SH-SY5Y (cell line): Measurements from ENCODE around the gene SIGLECL1.

ENCODE experiments used
- GATA2 ChIP-seq: IDR thresholded peaks from 2 replicates; pipeline ENCODE4 v1.6.1; 2011; ENCODE audit warnings: mild to moderate bottlenecking, low read depth, low read length
- GATA3 ChIP-seq: IDR thresholded peaks from 2 replicates; pipeline ENCODE4 v1.6.1; 2011; ENCODE audit warnings: low read depth, mild to moderate bottlenecking, low read length, moderate library complexity

DNA sequence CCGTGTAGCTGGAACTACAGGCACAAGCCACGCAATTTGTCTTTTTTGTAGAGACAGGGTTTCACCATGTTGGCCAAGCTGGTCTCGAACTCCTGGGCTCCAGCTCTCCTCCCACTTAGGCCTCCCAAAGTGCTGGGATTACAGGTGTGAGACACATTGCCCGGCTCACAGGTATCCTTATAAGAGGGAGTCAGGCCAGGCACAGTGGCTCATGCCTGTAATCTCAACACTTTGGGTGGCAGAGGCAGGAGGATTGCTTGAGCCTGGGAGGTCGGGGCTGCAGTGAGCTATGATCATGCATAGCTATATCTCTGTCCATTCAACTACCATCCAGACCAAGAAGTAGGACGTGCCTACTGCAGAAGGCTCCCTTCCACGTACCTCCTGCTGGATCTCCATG, 50.4 kb downstream of the SIGLECL1 start:
- TF ChIP-seq GATA3 (no peak), GATA2 (no peak)
